Transverse colon (tissue), 4 donors: Measurements from ENCODE around the gene CCDC33.

Experiments used
- CTCF ChIP-seq, 5 experiments: fragments of 200-600 bp in 3 of 5; fragments of 450-650 bp in 2 of 5; sonication (generic) in 3 of 5; IDR thresholded peaks; 1 replicate in 2 of 5; 2 replicates in 3 of 5; pipeline ENCODE4 v1.5.1; 2016 to 2017; ENCODE audit warnings: antibody characterized with exemption in 5 of 5, inconsistent platforms in 3 of 5, mild to moderate bottlenecking in 2 of 5, moderate library complexity in 1 of 5
- EP300 ChIP-seq: sonication (generic); formaldehyde crosslinking; IDR thresholded peaks from one replicate; pipeline ENCODE4 v1.6.1; 2017; ENCODE audit warnings: antibody characterized with exemption, low read depth
- POLR2A ChIP-seq: fragments of 450-650 bp; IDR thresholded peaks from one replicate; pipeline ENCODE4 v1.6.1; 2016; ENCODE audit warnings: antibody characterized with exemption, mild to moderate bottlenecking, moderate library complexity
- POLR2AphosphoS5 ChIP-seq, 3 donors: sonication (generic); formaldehyde crosslinking; IDR thresholded peaks; one replicate each; pipeline ENCODE4 v1.6.1; 2016; ENCODE audit warnings: antibody characterized with exemption in 3 of 3

GRCh38 chr15:74334127-74334526, 98.0 kb downstream of the CCDC33 start:
- no peak for TF ChIP-seq POLR2A
- no peak for TF ChIP-seq CTCF (IDR thresholded peaks at IDR 0.05)
- TF ChIP-seq POLR2AphosphoS5 (IDR thresholded peaks at IDR 0.05), result no peak
- no peak for TF ChIP-seq EP300
